OCI-LY7 (cell line): ENCODE measurements around the gene CCL22.

Experiments used
- EZH2phosphoT487 ChIP-seq: fragments of 200-600 bp; sonication (generic); IDR thresholded peaks from 2 replicates; pipeline ENCODE4 v1.6.1; 2018; ENCODE audit warnings: low read depth, borderline replicate concordance, mild to moderate bottlenecking, mixed run types, antibody characterized with exemption, low read length, moderate library complexity, mixed read lengths
- TF ChIP-seq, protein P1 (sequence below): fragments of 200-600 bp; sonication (generic); conservative IDR thresholded peaks from 2 replicates; pipeline ENCODE4 v1.5.1; 2014; ENCODE audit warnings: mild to moderate bottlenecking, antibody characterized with exemption, low read length, moderate library complexity, mixed read lengths

DNA sequence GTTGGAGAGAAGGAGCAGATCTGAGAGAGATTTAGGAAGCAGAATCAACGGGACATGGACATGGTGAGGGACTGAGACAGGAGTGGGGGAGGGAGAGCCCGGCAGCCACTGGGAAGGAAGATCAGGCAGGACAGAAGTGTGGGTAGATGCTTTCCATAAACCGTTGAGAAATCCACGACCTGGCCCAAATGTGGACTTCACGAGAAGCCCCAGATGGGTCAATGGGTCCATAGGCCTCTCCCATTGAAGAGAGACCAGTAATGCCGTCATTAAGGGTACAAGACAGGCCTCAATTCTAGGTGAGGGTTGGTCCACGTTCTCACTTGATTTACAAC lies 530 bp upstream of the CCL22 start:
- TF ChIP-seq, protein P1, sequence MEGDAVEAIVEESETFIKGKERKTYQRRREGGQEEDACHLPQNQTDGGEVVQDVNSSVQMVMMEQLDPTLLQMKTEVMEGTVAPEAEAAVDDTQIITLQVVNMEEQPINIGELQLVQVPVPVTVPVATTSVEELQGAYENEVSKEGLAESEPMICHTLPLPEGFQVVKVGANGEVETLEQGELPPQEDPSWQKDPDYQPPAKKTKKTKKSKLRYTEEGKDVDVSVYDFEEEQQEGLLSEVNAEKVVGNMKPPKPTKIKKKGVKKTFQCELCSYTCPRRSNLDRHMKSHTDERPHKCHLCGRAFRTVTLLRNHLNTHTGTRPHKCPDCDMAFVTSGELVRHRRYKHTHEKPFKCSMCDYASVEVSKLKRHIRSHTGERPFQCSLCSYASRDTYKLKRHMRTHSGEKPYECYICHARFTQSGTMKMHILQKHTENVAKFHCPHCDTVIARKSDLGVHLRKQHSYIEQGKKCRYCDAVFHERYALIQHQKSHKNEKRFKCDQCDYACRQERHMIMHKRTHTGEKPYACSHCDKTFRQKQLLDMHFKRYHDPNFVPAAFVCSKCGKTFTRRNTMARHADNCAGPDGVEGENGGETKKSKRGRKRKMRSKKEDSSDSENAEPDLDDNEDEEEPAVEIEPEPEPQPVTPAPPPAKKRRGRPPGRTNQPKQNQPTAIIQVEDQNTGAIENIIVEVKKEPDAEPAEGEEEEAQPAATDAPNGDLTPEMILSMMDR: no peak
- no peak for TF ChIP-seq EZH2phosphoT487
